IgD-negative memory B cell (primary cell): ENCODE data around the gene TMEM179. TPM values are rescaled to one million over a fixed set of nuclear protein-coding genes. Genes with fewer than 3 reads are reported as not detected.
"Not testable (repeated sequence)": the region's sequence is repeated elsewhere in the genome, so short reads cannot be mapped to it uniquely, and the experiment has no call there.

Experiments used
- H3K27ac Mint-ChIP-seq, 3 donors: one replicate each; pipeline ENCODE4 v1.8.0; 2020 to 2022; ENCODE audit warnings: mild to moderate bottlenecking in 3 of 3, mixed read lengths in 3 of 3, moderate library complexity in 1 of 3
- H3K27me3 Mint-ChIP-seq: one replicate; pipeline ENCODE4 v1.8.0; 2021; ENCODE audit warnings: mixed read lengths
- H3K36me3 Mint-ChIP-seq: one replicate; pipeline ENCODE4 v1.8.0; 2020; ENCODE audit warnings: mild to moderate bottlenecking, mixed read lengths
- H3K4me1 Mint-ChIP-seq, 3 donors: one replicate each; pipeline ENCODE4 v1.8.0; 2020 to 2022; ENCODE audit warnings: mixed read lengths in 3 of 3, mild to moderate bottlenecking in 1 of 3
- H3K4me3 Mint-ChIP-seq, 4 donors: one replicate each; pipeline ENCODE4 v1.8.0; 2020 to 2022; ENCODE audit warnings: mild to moderate bottlenecking in 4 of 4, mixed read lengths in 4 of 4, moderate library complexity in 3 of 4
- H3K9me3 Mint-ChIP-seq, 3 donors: one replicate each; pipeline ENCODE4 v1.8.0; 2020 to 2021; ENCODE audit warnings: mixed read lengths in 3 of 3, mild to moderate bottlenecking in 1 of 3
- polyA plus RNA-seq: library from polyadenylated mRNA; unstranded; fragments of 300-500 nt; fragmentation: Illumina TruSeq; gene quantifications from one replicate; pipeline ENCODE4 v1.2.3, GENCODE V29; 2021

TMEM179 gene
- polyA plus RNA-seq, 1 donor from 2014 or later, result not detected

DNA sequence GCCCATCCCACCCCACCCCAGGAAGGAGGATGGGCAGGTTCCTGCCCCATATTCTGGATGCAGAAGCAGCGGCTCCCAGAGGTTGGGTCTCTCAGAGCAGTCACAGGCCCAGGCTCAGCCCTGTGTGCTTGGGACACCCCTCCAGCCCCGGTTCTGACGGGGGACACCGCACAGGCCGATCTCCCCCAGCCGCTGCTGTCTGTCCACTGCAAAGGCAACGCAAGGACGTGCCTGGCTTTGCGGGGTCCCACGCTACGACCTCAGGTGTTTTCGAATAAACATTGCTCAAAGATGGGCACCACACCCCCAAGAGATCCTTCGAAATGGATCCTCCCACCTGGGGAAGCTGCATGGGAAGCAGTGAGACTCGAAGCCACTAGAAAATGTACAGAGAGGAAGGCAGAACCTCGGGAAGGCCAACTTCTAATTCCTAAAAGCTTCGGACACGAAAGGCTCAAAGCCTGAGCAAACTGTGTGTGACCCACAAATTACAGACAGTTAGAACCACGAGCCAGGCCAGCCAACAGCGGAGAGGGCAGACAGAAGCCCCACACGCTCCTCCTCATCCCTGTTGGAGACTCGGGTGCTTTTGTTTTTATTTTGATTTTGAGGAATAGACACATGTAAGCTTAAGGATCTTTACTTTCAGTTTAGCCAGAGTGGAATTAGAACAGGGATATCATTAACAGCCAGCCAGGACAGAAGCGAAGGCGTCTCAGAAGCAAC is 14.2 kb downstream of the TMEM179 start:
- H3K27ac Mint-ChIP-seq, result no peak overlapping the region
- H3K36me3 Mint-ChIP-seq, result peaks cover 2% of the 10 kb centered on the region
- peaks cover 1% of the 10 kb centered on the region for H3K27me3 Mint-ChIP-seq
- H3K4me3 Mint-ChIP-seq, result no peak overlapping the region
- H3K4me1 Mint-ChIP-seq, result peaks cover 0 to 3% (median 0%) of the 10 kb centered on the region in 3 donors
- H3K9me3 Mint-ChIP-seq, result peaks cover 0 to 3% (median 0%) of the 10 kb centered on the region in 3 donors

DNA sequence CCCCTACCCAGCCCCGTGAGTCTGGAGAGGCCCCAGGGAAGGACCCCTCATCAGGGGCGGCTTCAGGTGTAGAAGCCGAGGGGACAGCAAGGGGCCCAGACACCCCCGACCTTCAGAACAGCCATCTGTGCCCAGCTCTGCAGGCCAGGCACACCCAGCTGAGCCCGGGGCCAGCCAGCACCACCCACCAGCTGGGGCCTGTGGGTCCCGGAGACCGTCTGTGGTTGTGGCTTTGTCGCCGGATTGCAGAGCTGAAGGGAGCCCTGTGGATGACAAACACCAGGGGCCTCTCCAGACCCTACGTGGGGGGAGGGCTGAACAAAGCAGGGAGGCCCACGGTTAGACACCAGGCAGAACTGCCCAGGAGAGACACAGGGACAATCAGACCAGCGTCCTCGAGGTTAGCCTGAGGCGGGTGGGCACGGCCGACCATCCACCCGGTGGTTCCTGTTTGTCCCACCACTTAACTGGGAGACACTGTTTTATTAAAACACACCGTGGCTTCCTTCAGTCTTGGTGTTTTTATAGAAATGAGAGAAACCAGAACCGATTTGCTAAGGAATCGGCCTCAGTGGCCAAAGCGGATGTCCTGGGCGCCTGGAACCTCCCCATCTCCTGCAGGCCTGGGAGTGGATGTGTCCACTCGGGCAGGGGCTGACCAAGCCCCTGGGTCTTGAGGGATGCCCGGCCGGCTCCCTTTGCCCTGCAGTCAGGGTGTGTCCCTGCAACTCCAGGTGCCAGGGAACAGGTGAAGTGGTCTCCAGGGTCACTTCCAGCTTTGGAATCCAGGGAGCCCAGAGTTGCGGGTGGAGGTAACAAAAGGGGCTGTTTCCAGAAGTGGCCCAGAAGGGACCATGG is 15.0 kb downstream of the TMEM179 start:
- Mint-ChIP-seq H3K9me3 (peaks cover 0 to 3% (median 0%) of the 10 kb centered on the region in 3 donors), H3K4me1 (peaks cover 0 to 3% (median 2%) of the 10 kb centered on the region in 3 donors), H3K27ac (no peak overlapping the region), H3K27me3 (peaks cover 1% of the 10 kb centered on the region), H3K4me3 (no peak overlapping the region), H3K36me3 (peaks cover 2% of the 10 kb centered on the region)

DNA sequence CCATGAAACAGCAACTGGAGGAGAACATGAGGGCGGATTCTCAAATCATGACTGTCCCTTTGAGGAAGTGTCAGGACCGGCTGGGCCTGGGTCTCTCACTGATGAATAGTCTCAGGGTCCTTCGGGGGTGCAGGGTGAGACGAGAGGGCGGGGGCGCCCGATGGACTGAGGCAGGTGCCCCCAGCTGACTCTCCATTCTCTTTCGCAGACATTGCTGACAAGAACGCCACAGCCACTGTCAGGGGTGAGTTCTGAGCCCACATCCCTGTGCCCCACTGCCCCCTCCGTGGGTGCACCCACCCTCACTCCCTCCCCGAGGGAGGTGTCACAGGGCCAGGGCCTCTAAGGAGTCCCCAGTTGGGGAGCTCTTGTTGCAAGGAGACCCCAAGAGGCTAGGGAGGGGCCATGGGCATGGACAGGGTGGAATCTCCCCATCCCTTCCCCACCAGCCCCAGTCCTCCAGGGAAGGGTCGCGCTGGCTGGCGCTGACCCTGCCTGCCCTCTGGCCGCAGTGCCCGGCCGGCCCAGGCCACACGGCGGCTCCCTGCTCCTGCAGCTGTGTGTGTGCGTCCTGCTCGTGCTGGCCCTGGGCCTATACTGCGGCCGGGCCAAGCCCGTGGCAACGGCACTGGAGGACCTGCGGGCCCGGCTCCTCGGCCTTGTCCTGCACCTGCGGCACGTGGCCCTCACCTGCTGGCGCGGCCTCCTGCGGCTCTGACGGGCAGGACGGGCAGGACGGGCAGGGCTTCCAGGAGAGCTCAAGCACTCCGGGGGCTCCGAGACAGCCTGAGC is 16.3 kb downstream of the TMEM179 start:
- Mint-ChIP-seq H3K9me3 (peaks cover 0 to 3% (median 0%) of the 10 kb centered on the region in 3 donors), H3K27me3 (peaks cover 1% of the 10 kb centered on the region)

GRCh38 chr14:104587641-104588040 is 16.9 kb downstream of the TMEM179 start:
- Mint-ChIP-seq H3K4me1 (peaks cover 0 to 5% (median 2%) of the 10 kb centered on the region in 3 donors), H3K27ac (no peak overlapping the region), H3K36me3 (peaks cover 2% of the 10 kb centered on the region), H3K9me3 (peaks cover 0 to 3% (median 0%) of the 10 kb centered on the region in 3 donors), H3K4me3 (no peak overlapping the region), H3K27me3 (peaks cover 3% of the 10 kb centered on the region)

More for the DNA sequence above, 16.3 kb downstream of the TMEM179 start:
- Mint-ChIP-seq H3K4me1 (peaks cover 0 to 5% (median 2%) of the 10 kb centered on the region in 3 donors), H3K4me3 (peak overlapping the region in 1 of 4 donors; percentile 17), H3K27ac (no peak overlapping the region), H3K36me3 (peaks cover 2% of the 10 kb centered on the region)

DNA sequence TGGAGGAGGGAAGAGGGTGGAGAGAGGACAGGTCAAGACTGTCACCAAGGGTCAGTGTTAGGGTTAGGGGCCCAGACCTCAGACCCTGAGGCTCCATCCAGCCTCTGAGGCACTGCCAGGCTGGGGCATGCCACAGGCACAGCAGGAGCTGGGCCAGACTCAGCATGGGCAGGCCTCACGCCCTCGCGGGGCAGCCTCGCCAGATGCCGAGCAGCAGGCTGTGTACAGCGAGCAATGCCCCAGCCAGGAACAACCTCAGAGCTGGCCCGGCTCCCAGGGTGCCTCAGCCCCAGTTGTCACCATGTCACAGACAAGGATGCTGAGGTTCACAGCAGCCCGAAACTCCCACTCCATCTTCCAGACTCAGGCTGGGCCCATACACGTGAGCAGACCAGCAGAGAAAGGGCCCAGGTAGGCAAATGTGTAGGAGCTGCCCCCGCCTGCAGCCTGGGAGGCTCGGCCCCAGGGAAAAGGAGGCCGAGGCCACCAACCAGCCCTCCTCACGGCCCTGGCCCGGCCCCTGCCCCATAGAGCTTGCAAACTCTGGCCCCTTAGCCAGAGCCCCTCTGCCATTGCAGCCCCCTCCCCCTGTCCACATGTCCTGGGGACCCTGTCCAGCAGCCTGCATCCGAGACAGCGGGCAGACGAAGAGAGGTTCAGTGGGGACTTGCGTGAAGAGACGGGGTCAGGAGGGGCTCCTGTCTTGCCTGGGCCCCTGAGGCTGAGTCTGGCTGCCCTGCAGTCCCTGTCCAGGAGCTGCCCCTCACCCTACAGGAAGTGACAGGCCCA is 17.5 kb downstream of the TMEM179 start:
- Mint-ChIP-seq H3K4me1 (peaks cover 0 to 4% (median 2%) of the 10 kb centered on the region in 3 donors), H3K36me3 (peaks cover 2% of the 10 kb centered on the region), H3K27ac (no peak overlapping the region), H3K4me3 (no peak overlapping the region), H3K27me3 (peaks cover 3% of the 10 kb centered on the region), H3K9me3 (peaks cover 0 to 3% (median 0%) of the 10 kb centered on the region in 3 donors)

DNA sequence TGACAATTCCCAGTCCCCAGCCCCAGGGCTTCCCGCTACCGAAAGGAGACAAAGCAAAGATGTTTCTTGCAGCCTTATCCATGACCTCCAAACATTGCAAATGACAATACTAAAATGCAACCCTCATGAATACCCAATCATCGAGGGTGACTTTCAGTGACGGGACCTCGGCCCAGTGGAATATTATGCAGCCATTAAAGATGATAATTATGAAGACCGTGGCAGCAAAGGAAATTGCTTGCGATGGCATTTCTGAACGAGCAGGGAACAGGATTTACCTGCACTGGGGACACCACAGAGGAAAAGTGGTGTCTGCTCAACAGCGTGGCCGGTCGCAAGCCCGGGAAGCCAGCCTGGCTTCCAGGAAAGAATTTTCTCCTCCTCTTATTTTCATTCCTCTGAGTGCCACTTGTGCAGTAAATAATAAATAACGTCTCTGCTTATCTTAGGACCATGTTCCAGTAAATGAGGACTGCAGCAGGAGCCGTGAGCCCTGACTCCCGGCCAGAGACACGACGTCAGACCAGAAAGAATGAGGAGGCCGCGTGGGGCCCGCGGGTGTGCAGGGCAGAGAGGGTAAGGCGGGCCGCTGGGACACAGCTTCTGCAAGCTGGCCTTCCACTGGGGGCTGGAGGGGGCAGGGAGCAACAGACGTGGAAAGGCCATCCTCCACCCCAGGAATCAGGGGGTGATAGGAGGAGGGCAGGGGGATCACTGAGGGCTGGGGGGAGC is 18.4 kb downstream of the TMEM179 start:
- H3K27me3 Mint-ChIP-seq, result peaks cover 3% of the 10 kb centered on the region
- no peak overlapping the region for H3K27ac Mint-ChIP-seq
- H3K36me3 Mint-ChIP-seq, result peaks cover 2% of the 10 kb centered on the region
- H3K4me1 Mint-ChIP-seq, result peaks cover 0 to 4% (median 2%) of the 10 kb centered on the region in 3 donors
- H3K4me3 Mint-ChIP-seq, result no peak overlapping the region
- H3K9me3 Mint-ChIP-seq, result peaks cover 0 to 3% (median 0%) of the 10 kb centered on the region in 3 donors

- Mint-ChIP-seq H3K27ac (no peak overlapping the region), H3K36me3 (peaks cover 2% of the 10 kb centered on the region), H3K4me3 (no peak overlapping the region), H3K9me3 (peaks cover 0 to 3% (median 0%) of the 10 kb centered on the region in 3 donors), H3K4me1 (peaks cover 0 to 2% (median 2%) of the 10 kb centered on the region in 3 donors), H3K27me3 (peaks cover 3% of the 10 kb centered on the region)
These were observed 20.0 kb downstream of the TMEM179 start for GRCh38 chr14:104584557-104584956.

GRCh38 chr14:104583424-104584306 is 20.9 kb downstream of the TMEM179 start:
- peaks cover 0 to 3% (median 0%) of the 10 kb centered on the region in 3 donors for H3K9me3 Mint-ChIP-seq
- peaks cover 2% of the 10 kb centered on the region for H3K36me3 Mint-ChIP-seq
- no peak overlapping the region for H3K4me3 Mint-ChIP-seq
- H3K27me3 Mint-ChIP-seq, result peaks cover 5% of the 10 kb centered on the region
- peaks cover 0 to 2% (median 2%) of the 10 kb centered on the region in 3 donors for H3K4me1 Mint-ChIP-seq
- no peak overlapping the region for H3K27ac Mint-ChIP-seq

GRCh38 chr14:104582662-104583061 is 21.9 kb downstream of the TMEM179 start:
- Mint-ChIP-seq H3K4me1 (peaks cover 0 to 2% (median 2%) of the 10 kb centered on the region in 3 donors), H3K27ac (no peak overlapping the region), H3K4me3 (no peak overlapping the region), H3K9me3 (peaks cover 0 to 3% (median 0%) of the 10 kb centered on the region in 3 donors), H3K36me3 (peaks cover 2% of the 10 kb centered on the region), H3K27me3 (peaks cover 5% of the 10 kb centered on the region)

GRCh38 chr14:104582005-104582404 is 22.6 kb downstream of the TMEM179 start:
- Mint-ChIP-seq H3K27ac (no peak overlapping the region), H3K36me3 (peaks cover 2% of the 10 kb centered on the region), H3K4me1 (peaks cover 0 to 2% (median 2%) of the 10 kb centered on the region in 3 donors), H3K4me3 (no peak overlapping the region), H3K27me3 (peaks cover 4% of the 10 kb centered on the region), H3K9me3 (peaks cover 0 to 3% (median 0%) of the 10 kb centered on the region in 3 donors)

DNA sequence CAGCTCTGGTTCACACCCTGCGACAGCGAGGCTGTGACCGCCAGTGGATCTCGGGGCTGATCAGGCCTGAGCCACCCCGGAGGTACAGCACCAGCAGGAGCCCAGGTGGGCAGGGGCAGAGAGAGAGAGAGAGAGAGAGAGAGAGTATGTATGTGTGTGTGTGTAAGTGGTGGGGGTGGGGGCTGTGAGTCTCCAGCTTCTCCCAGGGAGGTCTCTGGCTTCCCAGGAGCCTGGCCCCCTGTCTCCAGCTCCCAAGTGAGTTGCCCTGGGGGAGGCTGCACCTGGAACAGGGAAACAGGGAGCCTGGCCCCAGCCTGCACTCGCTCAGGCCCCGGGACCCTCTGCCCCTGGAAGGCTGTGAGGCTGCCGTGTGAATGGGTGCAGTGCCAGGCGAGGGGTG is 23.1 kb downstream of the TMEM179 start:
- Mint-ChIP-seq H3K27ac (no peak overlapping the region), H3K27me3 (peaks cover 4% of the 10 kb centered on the region), H3K36me3 (peaks cover 2% of the 10 kb centered on the region), H3K4me3 (no peak overlapping the region), H3K4me1 (peaks cover 0 to 2% (median 2%) of the 10 kb centered on the region in 3 donors), H3K9me3 (peaks cover 0 to 3% (median 0%) of the 10 kb centered on the region in 3 donors)

- Mint-ChIP-seq H3K27me3 (peaks cover 4% of the 10 kb centered on the region), H3K36me3 (peaks cover 2% of the 10 kb centered on the region), H3K27ac (no peak overlapping the region), H3K4me1 (peaks cover 0 to 2% (median 2%) of the 10 kb centered on the region in 3 donors), H3K4me3 (no peak overlapping the region), H3K9me3 (peaks cover 0 to 3% (median 0%) of the 10 kb centered on the region in 3 donors)
These were observed 23.6 kb downstream of the TMEM179 start for GRCh38 chr14:104580961-104581360.

- H3K27ac Mint-ChIP-seq, H3K4me1 Mint-ChIP-seq, H3K36me3 Mint-ChIP-seq, H3K27me3 Mint-ChIP-seq, H3K4me3 Mint-ChIP-seq, H3K9me3 Mint-ChIP-seq: not testable (repeated sequence)
These were observed 24.6 kb downstream of the TMEM179 start for GRCh38 chr14:104579939-104580338.
